Heart left ventricle (tissue), 13 donors: Measurements from ENCODE around the gene TTF2.

Experiments used
- CTCF ChIP-seq, 12 donors: fragments of 200-600 bp; sonication (generic) in 4 of 12; IDR thresholded peaks; one replicate each; pipeline versions ENCODE4 v1.5.0 to v1.8.0; 2018 to 2022; ENCODE audit warnings: antibody characterized with exemption in 12 of 12, mild to moderate bottlenecking in 5 of 12
- POLR2A ChIP-seq, 2 donors: fragments of 450-650 bp; IDR thresholded peaks; one replicate each; pipeline ENCODE4 v1.6.1; 2017; ENCODE audit warnings: antibody characterized with exemption in 2 of 2, mild to moderate bottlenecking in 2 of 2, moderate library complexity in 2 of 2
- donor health status: ischemic (EF 13 %, LVEDD 7.1; RV severe dilation, severe dysfunction).
- donor health status: DM: no; HTN: yes; CAD: no.
- donor health status: DM: no; HTN: no; CAD: no.
- donor health status: ischemic (EF 25% LVEDD 6.9; RV normal size, moderate dysfunction).
- donor health status: ischemic (EF 25% LVEDD 5.7; RV mildly dilated, moderate dysfunction).
- donor health status: ischemic (EF 35%, LVEDD 5.7; RV mildly dilated, moderate dysfunction).
- donor health status: nonischemic (EF 11% LVEDD 7.7; RV severe dilation, severe dysfunction).
- donor health status: DM: yes; HTN: yes; CAD: no.
- donor health status: PGD.
- donor health status: ischemic (EF 29% LVEDD 5.4; RV normal size, mild dysfunction).
- donor health status: nonischemic (EF 23%, LVEDD 6.1; RV moderate dilation, normal function).

GRCh38 chr1:117120774-117121588 lies 60.9 kb downstream of the TTF2 start:
- TF ChIP-seq CTCF (IDR thresholded peaks at IDR 0.05) (no peak), POLR2A (IDR thresholded peaks at IDR 0.05) (no peak)
